ENCODE measurements around the gene GRM5. TPM values are rescaled to one million over a fixed set of nuclear protein-coding genes. Genes with fewer than 3 reads are reported as not detected.
"Not testable (repeated sequence)": the region's sequence is repeated elsewhere in the genome, so short reads cannot be mapped to it uniquely, and the experiment has no call there.

GRM5 gene
- polyA plus RNA-seq, 3 donors from 2014 or later = not detected

DNA sequence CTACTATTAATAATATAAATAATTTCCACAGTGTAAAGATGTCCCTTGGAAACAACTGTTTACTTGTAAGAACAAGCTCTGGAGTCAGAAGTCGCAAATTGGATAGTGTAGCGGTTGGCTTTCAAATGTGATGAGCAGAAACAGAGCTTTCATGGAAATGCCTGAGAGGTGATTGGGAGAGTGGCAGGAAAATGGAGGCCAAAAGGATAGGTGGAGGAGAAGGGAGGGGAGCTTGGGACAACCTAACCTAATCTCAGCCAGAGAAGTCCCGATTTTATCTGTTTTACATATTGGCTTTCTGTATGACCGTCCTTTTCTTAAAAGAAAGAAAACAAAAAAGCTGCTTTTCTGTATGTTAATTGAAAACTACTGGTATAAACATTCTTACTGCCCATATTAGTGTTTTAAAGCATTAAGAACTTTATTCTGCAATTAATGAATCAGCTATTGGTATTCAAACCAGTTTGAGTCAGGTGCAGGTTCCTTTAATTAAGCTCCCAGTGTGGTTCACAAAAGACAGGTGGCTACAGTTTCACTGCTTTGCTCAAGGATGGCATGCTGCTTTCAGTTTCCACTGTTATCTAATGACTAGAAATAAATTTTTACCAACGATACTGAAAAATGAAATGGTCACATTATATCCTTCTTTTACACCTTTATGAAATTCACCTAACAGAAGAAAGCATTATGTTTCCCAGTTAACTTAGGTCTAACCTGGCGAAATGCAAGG is 117.8 kb downstream of the GRM5 start:
- H3K4me1 Mint-ChIP-seq; H3K27me3 Mint-ChIP-seq (ENCODE audit: low read depth in 3 of 3); H3K27ac Mint-ChIP-seq; H3K4me3 Mint-ChIP-seq; H3K36me3 Mint-ChIP-seq; DNase-seq: not testable (repeated sequence)
- peaks cover 4 to 20% (median 8%) of the 10 kb centered on the region in 6 donors for H3K9me3 Mint-ChIP-seq

GRCh38 chr11:88929665-88930064 is 136.1 kb downstream of the GRM5 start:
- not testable (repeated sequence) for H3K4me3 Mint-ChIP-seq; H3K27me3 Mint-ChIP-seq (ENCODE audit: low read depth in 3 of 3); H3K36me3 Mint-ChIP-seq; H3K4me1 Mint-ChIP-seq; H3K27ac Mint-ChIP-seq; DNase-seq; H3K9me3 Mint-ChIP-seq

GRCh38 chr11:88917065-88917464 is 148.7 kb downstream of the GRM5 start:
- H3K4me3 Mint-ChIP-seq; H3K27ac Mint-ChIP-seq; H3K4me1 Mint-ChIP-seq; DNase-seq; H3K27me3 Mint-ChIP-seq (ENCODE audit: low read depth in 3 of 3); H3K36me3 Mint-ChIP-seq: not testable (repeated sequence)
- peaks cover 7 to 23% (median 14%) of the 10 kb centered on the region in 6 donors for H3K9me3 Mint-ChIP-seq

DNA sequence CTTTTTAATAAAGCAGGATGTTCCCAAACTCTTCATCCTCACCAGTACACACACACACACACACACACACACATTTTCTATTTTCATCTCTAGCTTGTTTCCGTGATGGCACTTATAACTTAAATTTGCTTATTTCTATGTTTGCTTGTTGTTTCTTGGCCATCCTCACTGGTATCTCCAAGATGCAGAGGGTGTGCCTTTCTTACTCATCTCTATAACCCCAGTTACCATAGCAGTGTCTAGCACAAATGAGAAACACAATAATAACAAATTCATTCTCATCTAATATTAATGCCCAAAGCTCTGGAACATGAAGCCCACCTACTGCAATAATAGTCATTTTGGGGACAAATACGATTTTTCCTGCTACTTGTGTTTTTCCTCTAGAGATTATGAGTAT is 156.3 kb downstream of the GRM5 start:
- Mint-ChIP-seq H3K9me3 (peaks cover 2 to 19% (median 9%) of the 10 kb centered on the region in 6 donors), H3K36me3 (no peaks in the 10 kb centered on the region), H3K27me3 (ENCODE audit: low read depth in 3 of 3) (no peaks in the 10 kb centered on the region), H3K4me1 (no peaks in the 10 kb centered on the region), H3K4me3 (no peak overlapping the region), H3K27ac (no peak overlapping the region)
- no peak for DNase-seq

DNA sequence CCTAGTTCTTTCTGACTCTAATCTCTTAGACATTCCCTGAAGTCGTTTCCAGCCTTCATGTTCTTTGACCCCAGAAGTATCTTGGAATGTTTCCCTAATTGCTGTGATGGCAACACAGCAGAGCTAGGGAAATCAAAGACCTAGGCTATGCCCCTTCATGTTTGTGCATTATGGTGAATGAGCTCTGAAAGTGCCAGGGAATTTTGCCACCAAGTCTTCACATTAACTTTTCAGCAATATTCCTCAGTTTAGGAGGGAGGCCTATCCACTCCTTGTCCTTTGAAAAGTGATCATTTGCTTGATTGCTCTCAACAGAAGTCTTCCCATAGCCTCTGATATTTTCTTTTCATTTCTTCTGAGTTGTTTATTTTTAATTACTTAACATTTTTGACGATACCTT is 164.3 kb downstream of the GRM5 start:
- not testable (repeated sequence) for H3K27me3 Mint-ChIP-seq (ENCODE audit: low read depth in 3 of 3); H3K4me3 Mint-ChIP-seq
- peaks cover 2 to 20% (median 5%) of the 10 kb centered on the region in 6 donors for H3K9me3 Mint-ChIP-seq

DNA sequence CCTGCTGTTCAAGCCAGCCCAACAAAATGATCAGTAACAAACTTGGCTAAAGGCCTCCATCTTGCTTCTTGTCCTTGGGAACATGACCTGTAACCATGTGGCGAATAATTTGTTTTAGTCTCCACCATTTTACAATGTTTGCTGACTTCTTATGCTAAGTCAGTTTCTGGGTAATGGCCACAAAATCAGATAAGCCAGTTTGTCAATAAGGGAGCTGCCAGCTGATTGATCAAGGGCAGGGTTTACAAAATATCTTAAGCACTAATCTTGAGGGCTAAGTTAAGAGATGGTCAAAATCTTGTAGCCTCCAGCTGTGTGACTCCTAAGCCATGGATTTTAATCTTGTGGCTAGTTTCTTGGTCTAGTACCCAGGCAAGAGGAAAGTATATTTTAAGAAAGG is 176.9 kb downstream of the GRM5 start:
- H3K27ac Mint-ChIP-seq; H3K36me3 Mint-ChIP-seq; H3K4me3 Mint-ChIP-seq; H3K27me3 Mint-ChIP-seq (ENCODE audit: low read depth in 3 of 3); H3K4me1 Mint-ChIP-seq; DNase-seq: not testable (repeated sequence)
- peaks cover 9 to 33% (median 17%) of the 10 kb centered on the region in 6 donors for H3K9me3 Mint-ChIP-seq

More for the DNA sequence above, 164.3 kb downstream of the GRM5 start:
- H3K36me3 Mint-ChIP-seq, H3K27ac Mint-ChIP-seq, DNase-seq, H3K4me1 Mint-ChIP-seq: not testable (repeated sequence)

- peaks cover 11 to 39% (median 21%) of the 10 kb centered on the region in 6 donors for H3K9me3 Mint-ChIP-seq
- H3K27me3 Mint-ChIP-seq (ENCODE audit: low read depth in 3 of 3) = no peaks in the 10 kb centered on the region
- H3K36me3 Mint-ChIP-seq = peaks cover 0 to 3% (median 3%) of the 10 kb centered on the region in 3 donors
- no peak overlapping the region for H3K27ac Mint-ChIP-seq
- H3K4me1 Mint-ChIP-seq = no peaks in the 10 kb centered on the region
- H3K4me3 Mint-ChIP-seq = no peak overlapping the region
- DNase-seq = peak; percentile 14 to 25 (median 24)
Measured at GRCh38 chr11:88886796-88887195, 179.0 kb downstream of the GRM5 start.

GRCh38 chr11:88882800-88883199 is 183.0 kb downstream of the GRM5 start:
- DNase-seq; H3K27me3 Mint-ChIP-seq (ENCODE audit: low read depth in 3 of 3); H3K27ac Mint-ChIP-seq; H3K4me1 Mint-ChIP-seq; H3K36me3 Mint-ChIP-seq; H3K4me3 Mint-ChIP-seq: not testable (repeated sequence)
- peaks cover 7 to 38% (median 18%) of the 10 kb centered on the region in 6 donors for H3K9me3 Mint-ChIP-seq

- Mint-ChIP-seq H3K4me3 (no peak overlapping the region), H3K4me1 (no peaks in the 10 kb centered on the region), H3K9me3 (peaks cover 0 to 34% (median 7%) of the 10 kb centered on the region in 6 donors), H3K27ac (no peak overlapping the region), H3K27me3 (ENCODE audit: low read depth in 3 of 3) (peaks cover 0 to 3% (median 2%) of the 10 kb centered on the region in 3 donors), H3K36me3 (no peaks in the 10 kb centered on the region)
- no peak for DNase-seq
Measured at GRCh38 chr11:88861618-88862017, 204.2 kb downstream of the GRM5 start.

DNA sequence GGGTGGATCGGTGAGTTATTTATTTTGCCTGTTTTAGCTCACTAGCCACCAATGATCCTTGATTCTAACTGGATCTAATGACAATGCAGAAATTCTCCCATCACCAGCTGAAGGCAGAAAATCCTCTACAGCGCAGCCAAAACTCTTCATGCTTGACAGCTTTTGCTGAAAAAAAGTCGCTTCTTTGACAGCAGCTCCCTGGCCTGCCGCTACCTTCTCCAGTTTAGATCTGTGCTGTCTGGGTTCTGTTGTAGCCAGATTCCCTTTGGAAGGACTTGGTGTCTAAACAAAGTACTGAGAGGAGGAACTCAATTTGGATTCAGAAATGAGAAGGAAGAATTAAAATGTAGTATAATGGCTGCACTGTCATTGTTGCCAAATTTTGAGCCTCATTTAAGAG is 205.4 kb downstream of the GRM5 start:
- not testable (repeated sequence) for H3K4me1 Mint-ChIP-seq; DNase-seq; H3K27me3 Mint-ChIP-seq (ENCODE audit: low read depth in 3 of 3); H3K27ac Mint-ChIP-seq; H3K36me3 Mint-ChIP-seq; H3K4me3 Mint-ChIP-seq
- H3K9me3 Mint-ChIP-seq = peaks cover 0 to 26% (median 6%) of the 10 kb centered on the region in 6 donors

- not testable (repeated sequence) for DNase-seq; H3K36me3 Mint-ChIP-seq; H3K9me3 Mint-ChIP-seq; H3K27me3 Mint-ChIP-seq (ENCODE audit: low read depth in 3 of 3); H3K4me3 Mint-ChIP-seq; H3K4me1 Mint-ChIP-seq; H3K27ac Mint-ChIP-seq
Measured at GRCh38 chr11:88853963-88854362, 211.8 kb downstream of the GRM5 start.

DNA sequence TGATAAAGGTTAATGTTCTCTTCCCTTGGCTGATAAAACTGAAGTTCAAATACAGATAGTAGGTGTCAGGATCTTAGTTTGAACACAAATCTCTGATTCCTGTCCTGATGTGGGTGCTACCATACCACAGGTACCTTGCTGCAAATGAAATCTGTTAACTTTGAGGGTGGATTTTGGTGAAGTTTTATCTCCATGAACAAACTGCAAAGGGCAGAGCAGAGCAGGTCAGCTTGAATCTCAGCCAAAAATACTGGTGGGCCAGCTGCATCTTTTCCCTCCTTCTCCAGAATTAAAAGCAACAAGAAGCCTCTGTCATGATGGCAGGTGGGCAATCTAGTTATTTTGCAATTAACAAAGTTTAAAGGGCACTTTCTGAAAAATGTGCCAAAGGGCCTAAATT is 214.2 kb downstream of the GRM5 start:
- not testable (repeated sequence) for H3K36me3 Mint-ChIP-seq; H3K4me3 Mint-ChIP-seq; H3K27me3 Mint-ChIP-seq (ENCODE audit: low read depth in 3 of 3); H3K9me3 Mint-ChIP-seq; DNase-seq; H3K27ac Mint-ChIP-seq; H3K4me1 Mint-ChIP-seq

DNA sequence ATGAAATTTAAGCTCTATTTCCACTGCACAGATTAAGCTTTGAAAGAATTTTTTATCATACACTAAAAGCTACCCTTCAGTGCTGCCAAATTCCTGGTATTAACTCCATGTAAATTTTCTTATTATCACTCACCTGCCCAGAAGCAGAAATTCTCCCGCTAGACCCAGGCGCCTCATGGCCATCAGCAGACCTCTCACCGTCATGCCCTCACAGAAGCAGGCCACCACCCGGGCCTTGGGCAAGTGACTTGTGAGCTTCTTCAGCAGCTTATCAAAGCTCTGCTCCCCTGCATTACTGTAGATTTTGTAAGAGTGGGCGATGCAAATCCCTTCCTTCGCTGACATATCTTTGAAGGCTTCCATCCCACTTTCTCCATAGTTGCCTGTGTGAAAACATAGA is 216.0 kb downstream of the GRM5 start:
- H3K4me1 Mint-ChIP-seq; H3K36me3 Mint-ChIP-seq; H3K9me3 Mint-ChIP-seq; DNase-seq; H3K4me3 Mint-ChIP-seq; H3K27ac Mint-ChIP-seq; H3K27me3 Mint-ChIP-seq (ENCODE audit: low read depth in 3 of 3): not testable (repeated sequence)

DNA sequence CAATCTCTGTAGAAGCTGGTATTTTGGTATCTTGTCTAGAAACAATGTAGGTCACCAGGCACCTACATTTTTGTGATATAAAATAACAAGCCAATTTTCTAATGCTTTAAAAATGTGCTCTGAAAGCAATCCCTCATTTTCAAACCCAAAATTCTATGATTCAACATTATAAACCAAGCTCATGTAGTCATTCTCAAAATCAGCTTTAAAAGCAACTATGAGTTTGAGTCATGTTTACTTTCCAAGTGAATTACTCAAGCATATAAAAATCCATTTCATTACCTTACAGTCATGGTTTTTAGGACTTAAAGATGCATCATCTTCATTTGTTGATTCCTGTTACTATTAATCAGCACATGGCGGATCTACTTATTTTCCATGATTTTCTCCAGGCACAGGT is 216.4 kb downstream of the GRM5 start:
- Mint-ChIP-seq H3K27ac (no peak overlapping the region), H3K4me1 (peaks cover 7 to 9% of the 10 kb centered on the region in 2 donors)

DNA sequence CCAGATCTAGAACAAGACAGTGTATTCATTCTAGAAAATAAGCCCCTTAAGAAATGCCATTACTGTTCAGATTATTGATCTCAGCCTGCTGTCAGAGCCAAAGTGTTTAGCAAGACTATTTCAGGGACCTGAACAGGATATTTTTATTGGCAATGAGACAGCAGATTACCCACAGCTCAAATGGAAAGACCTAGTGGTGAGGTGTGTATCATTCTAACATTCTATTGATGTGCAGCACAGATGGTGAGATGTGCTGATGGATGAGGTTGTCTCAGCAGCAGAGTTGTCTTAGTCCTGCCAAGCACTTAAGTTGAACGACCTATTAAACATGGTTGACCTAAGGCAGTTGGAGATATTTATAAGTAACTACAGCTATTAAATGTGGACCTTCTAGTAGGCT is 219.5 kb downstream of the GRM5 start:
- not testable (repeated sequence) for H3K27me3 Mint-ChIP-seq (ENCODE audit: low read depth in 3 of 3); H3K27ac Mint-ChIP-seq; H3K36me3 Mint-ChIP-seq; DNase-seq; H3K4me3 Mint-ChIP-seq
- Mint-ChIP-seq H3K9me3 (peaks cover 2 to 25% (median 5%) of the 10 kb centered on the region in 6 donors), H3K4me1 (peaks cover 28% of the 10 kb centered on the region in 2 donors)

More for the DNA sequence above, 216.4 kb downstream of the GRM5 start:
- H3K36me3 Mint-ChIP-seq = no peaks in the 10 kb centered on the region
- DNase-seq = no peak
- H3K4me3 Mint-ChIP-seq = no peak overlapping the region
- peaks cover 0 to 13% (median 3%) of the 10 kb centered on the region in 6 donors for H3K9me3 Mint-ChIP-seq
- H3K27me3 Mint-ChIP-seq (ENCODE audit: low read depth in 3 of 3) = no peaks in the 10 kb centered on the region

Measured in immature natural killer cell (primary cell).